K562 (cell line): ENCODE measurements around the gene MYMX. TPM values are rescaled to one million over a fixed set of nuclear protein-coding genes. Genes with fewer than 3 reads are reported as not detected.
A peak's percentile ranks its signal among the peaks of the same experiment; 100 is the strongest.

Experiments used
- CREBBP ChIP-seq: IDR thresholded peaks from one replicate; pipeline ENCODE4 v1.6.1; 2012; ENCODE audit warnings: low read depth, mild to moderate bottlenecking, control low read depth, inconsistent platforms, low read length
- EWSR1 ChIP-seq: fragments of 450-650 bp; IDR thresholded peaks from 2 replicates; pipeline ENCODE4 v1.6.1; 2018; ENCODE audit warnings: borderline replicate concordance, mild to moderate bottlenecking, low read depth, moderate library complexity; ENCODE audit not compliant: partially characterized antibody
- KHSRP ChIP-seq: fragments of 450-650 bp; IDR thresholded peaks from 2 replicates; pipeline ENCODE4 v1.6.1; 2017
- NEUROD1 ChIP-seq: fragments of 150-350 bp; IDR thresholded peaks from 2 replicates; pipeline ENCODE4 v1.6.1; 2014; ENCODE audit warnings: borderline replicate concordance, low read length, low read depth; ENCODE audit not compliant: partially characterized antibody
- PTTG1 ChIP-seq: fragments of 450-650 bp; IDR thresholded peaks from 2 replicates; pipeline ENCODE4 v1.6.1; 2016; ENCODE audit warnings: low read depth, mild to moderate bottlenecking, missing genetic modification characterization, missing compliant biosample characterization
- SMARCE1 ChIP-seq: fragments of 450-650 bp; IDR thresholded peaks from 2 replicates; pipeline ENCODE4 v1.7.1; 2016; ENCODE audit warnings: mild to moderate bottlenecking
- ZNF165 ChIP-seq: fragments of 250-450 bp; sonication (Bioruptor Pico); IDR thresholded peaks from 2 replicates; pipeline ENCODE4 v1.4.0; 2020; ENCODE audit warnings: borderline replicate concordance
- ZNF212 ChIP-seq: fragments of 450-650 bp; formaldehyde crosslinking; IDR thresholded peaks from 2 replicates; pipeline ENCODE4 v1.4.0; 2020; ENCODE audit warnings: mild to moderate bottlenecking
- ZNF57 ChIP-seq: fragments of 450-650 bp; formaldehyde crosslinking; IDR thresholded peaks from 2 replicates; pipeline ENCODE4 v1.4.0; 2020; ENCODE audit warnings: mild to moderate bottlenecking, moderate library complexity
- polyA plus RNA-seq, 8 experiments: library from polyadenylated mRNA; depleted of rRNA in 4 of 8; stranded (reverse) in 5 of 8; unstranded in 3 of 8; fragments of >200 nt; fragmentation: Nextera tagmentation in 2 of 8; fragmentation: Illumina TruSeq in 1 of 8; extraction: Ambion mirVana in 2 of 8; extraction: Trizol in 1 of 8; gene quantifications; 2 replicates each; pipeline versions ENCODE4 v1.2.1 to v1.2.3, GENCODE V29; 2011 to 2014; ENCODE audit warnings: inconsistent platforms in 1 of 8, missing spikeins in 1 of 8
- total RNA-seq, 7 experiments: library from RNA; depleted of rRNA in 6 of 7; stranded (reverse); fragments of >200 nt in 6 of 7; fragmentation: Illumina TruSeq in 2 of 7; extraction: Trizol in 2 of 7; gene quantifications; 2 replicates each; pipeline versions ENCODE4 v1.2.1 to v1.2.3, GENCODE V29; 2011 to 2021; ENCODE audit warnings: low replicate concordance in 1 of 7
- TF ChIP-seq, protein P1 (sequence below): fragments of 200-800 bp; sonication (Bioruptor generic); IDR thresholded peaks from 2 replicates; pipeline ENCODE4 v1.6.1; 2016; ENCODE audit warnings: missing genetic modification characterization, missing compliant biosample characterization
- TF ChIP-seq, protein P2 (sequence below): fragments of 450-650 bp; IDR thresholded peaks from 2 replicates; pipeline ENCODE4 v1.6.1; 2018; ENCODE audit not compliant: partially characterized antibody
- TF ChIP-seq, protein P3 (sequence below): IDR thresholded peaks from 2 replicates; pipeline ENCODE4 v1.6.1; 2012; ENCODE audit warnings: low read depth, low read length, improper control_type of control experiment, borderline replicate concordance
- TF ChIP-seq, protein P4 (sequence below): fragments of 250-450 bp; sonication (Bioruptor Pico); IDR thresholded peaks from 2 replicates; pipeline ENCODE4 v1.5.0; 2020; ENCODE audit warnings: mild to moderate bottlenecking, borderline replicate concordance

MYMX gene
- total and polyA plus RNA-seq, 9 of the 15 experiments (the other 6 are each of a cell fraction or from before 2014, with no cell fraction given), result 0.12 TPM; not detected in 8

DNA sequence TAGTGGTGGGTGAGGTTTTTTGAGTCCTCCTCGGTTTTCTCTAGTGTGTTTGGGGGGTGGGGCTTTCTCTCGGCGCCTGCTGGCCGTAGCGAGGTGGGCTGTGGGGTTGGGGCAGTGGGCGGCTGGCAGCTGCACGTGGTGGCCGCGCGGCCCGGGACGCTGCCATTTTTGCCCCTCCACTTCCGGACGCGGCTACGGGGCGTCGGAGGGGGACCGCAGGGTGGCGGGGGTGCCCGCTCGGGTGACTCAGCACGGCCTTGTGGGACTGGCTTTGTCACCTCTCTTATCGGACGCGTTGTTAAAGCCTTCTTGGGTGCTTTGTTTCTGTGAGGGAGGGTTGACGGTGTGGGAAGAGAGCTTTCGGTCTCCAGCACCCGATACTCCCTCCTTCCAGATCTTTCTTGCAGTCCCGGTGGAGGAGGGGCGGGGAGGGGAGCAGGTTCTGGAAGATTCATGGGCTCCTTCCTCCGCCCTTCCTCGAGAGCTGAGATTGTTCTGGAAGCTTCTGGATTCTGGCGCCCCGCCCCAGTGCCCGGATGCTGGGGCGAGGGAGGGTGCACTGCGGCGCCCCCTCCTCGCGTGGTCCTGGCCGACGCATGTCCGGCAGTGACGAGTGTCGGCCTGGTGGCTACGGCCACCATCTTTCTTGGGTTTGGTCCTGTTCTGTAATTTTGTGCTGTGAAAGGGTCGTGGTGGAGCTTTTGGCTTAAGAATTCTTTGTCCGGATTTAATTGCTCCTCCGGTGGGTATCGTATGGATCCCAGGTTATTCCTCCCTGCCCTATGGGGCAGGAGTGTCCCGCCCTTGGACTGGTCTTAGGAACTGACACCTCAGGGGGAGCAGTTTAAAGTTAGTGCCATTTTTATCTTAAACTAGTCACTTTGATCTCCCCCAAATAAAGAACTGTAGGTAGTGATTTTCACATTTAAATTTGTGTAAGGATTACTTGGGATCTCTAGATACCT is 30.9 kb downstream of the MYMX start (continued):
- TF ChIP-seq, protein P1, sequence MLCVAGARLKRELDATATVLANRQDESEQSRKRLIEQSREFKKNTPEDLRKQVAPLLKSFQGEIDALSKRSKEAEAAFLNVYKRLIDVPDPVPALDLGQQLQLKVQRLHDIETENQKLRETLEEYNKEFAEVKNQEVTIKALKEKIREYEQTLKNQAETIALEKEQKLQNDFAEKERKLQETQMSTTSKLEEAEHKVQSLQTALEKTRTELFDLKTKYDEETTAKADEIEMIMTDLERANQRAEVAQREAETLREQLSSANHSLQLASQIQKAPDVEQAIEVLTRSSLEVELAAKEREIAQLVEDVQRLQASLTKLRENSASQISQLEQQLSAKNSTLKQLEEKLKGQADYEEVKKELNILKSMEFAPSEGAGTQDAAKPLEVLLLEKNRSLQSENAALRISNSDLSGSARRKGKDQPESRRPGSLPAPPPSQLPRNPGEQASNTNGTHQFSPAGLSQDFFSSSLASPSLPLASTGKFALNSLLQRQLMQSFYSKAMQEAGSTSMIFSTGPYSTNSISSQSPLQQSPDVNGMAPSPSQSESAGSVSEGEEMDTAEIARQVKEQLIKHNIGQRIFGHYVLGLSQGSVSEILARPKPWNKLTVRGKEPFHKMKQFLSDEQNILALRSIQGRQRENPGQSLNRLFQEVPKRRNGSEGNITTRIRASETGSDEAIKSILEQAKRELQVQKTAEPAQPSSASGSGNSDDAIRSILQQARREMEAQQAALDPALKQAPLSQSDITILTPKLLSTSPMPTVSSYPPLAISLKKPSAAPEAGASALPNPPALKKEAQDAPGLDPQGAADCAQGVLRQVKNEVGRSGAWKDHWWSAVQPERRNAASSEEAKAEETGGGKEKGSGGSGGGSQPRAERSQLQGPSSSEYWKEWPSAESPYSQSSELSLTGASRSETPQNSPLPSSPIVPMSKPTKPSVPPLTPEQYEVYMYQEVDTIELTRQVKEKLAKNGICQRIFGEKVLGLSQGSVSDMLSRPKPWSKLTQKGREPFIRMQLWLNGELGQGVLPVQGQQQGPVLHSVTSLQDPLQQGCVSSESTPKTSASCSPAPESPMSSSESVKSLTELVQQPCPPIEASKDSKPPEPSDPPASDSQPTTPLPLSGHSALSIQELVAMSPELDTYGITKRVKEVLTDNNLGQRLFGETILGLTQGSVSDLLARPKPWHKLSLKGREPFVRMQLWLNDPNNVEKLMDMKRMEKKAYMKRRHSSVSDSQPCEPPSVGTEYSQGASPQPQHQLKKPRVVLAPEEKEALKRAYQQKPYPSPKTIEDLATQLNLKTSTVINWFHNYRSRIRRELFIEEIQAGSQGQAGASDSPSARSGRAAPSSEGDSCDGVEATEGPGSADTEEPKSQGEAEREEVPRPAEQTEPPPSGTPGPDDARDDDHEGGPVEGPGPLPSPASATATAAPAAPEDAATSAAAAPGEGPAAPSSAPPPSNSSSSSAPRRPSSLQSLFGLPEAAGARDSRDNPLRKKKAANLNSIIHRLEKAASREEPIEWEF (CRISPR knock-in tag), result peak; percentile 84; the same call in 1 of the 2 replicates
- no peak for TF ChIP-seq PTTG1
- TF ChIP-seq NEUROD1, result peak; percentile 55
- TF ChIP-seq ZNF212 (CRISPR knock-in tag), result no peak; the same call in 1 of the 2 replicates
- TF ChIP-seq, protein P2, sequence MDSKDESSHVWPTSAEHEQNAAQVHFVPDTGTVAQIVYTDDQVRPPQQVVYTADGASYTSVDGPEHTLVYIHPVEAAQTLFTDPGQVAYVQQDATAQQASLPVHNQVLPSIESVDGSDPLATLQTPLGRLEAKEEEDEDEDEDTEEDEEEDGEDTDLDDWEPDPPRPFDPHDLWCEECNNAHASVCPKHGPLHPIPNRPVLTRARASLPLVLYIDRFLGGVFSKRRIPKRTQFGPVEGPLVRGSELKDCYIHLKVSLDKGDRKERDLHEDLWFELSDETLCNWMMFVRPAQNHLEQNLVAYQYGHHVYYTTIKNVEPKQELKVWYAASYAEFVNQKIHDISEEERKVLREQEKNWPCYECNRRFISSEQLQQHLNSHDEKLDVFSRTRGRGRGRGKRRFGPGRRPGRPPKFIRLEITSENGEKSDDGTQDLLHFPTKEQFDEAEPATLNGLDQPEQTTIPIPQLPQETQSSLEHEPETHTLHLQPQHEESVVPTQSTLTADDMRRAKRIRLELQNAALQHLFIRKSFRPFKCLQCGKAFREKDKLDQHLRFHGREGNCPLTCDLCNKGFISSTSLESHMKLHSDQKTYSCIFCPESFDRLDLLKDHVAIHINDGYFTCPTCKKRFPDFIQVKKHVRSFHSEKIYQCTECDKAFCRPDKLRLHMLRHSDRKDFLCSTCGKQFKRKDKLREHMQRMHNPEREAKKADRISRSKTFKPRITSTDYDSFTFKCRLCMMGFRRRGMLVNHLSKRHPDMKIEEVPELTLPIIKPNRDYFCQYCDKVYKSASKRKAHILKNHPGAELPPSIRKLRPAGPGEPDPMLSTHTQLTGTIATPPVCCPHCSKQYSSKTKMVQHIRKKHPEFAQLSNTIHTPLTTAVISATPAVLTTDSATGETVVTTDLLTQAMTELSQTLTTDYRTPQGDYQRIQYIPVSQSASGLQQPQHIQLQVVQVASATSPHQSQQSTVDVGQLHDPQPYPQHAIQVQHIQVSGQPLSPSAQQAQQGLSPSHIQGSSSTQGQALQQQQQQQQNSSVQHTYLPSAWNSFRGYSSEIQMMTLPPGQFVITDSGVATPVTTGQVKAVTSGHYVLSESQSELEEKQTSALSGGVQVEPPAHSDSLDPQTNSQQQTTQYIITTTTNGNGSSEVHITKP, result peak; percentile 93
- TF ChIP-seq, protein P3, sequence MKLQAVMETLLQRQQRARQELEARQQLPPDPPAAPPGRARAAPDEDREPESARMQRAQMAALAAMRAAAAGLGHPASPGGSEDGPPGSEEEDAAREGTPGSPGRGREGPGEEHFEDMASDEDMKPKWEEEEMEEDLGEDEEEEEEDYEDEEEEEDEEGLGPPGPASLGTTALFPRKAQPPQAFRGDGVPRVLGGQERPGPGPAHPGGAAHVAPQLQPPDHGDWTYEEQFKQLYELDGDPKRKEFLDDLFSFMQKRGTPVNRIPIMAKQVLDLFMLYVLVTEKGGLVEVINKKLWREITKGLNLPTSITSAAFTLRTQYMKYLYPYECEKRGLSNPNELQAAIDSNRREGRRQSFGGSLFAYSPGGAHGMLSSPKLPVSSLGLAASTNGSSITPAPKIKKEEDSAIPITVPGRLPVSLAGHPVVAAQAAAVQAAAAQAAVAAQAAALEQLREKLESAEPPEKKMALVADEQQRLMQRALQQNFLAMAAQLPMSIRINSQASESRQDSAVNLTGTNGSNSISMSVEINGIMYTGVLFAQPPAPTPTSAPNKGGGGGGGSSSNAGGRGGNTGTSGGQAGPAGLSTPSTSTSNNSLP, result no peak
- TF ChIP-seq, protein P4, sequence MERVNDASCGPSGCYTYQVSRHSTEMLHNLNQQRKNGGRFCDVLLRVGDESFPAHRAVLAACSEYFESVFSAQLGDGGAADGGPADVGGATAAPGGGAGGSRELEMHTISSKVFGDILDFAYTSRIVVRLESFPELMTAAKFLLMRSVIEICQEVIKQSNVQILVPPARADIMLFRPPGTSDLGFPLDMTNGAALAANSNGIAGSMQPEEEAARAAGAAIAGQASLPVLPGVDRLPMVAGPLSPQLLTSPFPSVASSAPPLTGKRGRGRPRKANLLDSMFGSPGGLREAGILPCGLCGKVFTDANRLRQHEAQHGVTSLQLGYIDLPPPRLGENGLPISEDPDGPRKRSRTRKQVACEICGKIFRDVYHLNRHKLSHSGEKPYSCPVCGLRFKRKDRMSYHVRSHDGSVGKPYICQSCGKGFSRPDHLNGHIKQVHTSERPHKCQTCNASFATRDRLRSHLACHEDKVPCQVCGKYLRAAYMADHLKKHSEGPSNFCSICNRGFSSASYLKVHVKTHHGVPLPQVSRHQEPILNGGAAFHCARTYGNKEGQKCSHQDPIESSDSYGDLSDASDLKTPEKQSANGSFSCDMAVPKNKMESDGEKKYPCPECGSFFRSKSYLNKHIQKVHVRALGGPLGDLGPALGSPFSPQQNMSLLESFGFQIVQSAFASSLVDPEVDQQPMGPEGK, result no peak; the same call in 1 of the 2 replicates
- no peak for TF ChIP-seq KHSRP
- TF ChIP-seq SMARCE1, result peak; percentile 70
- TF ChIP-seq ZNF57 (CRISPR knock-in tag), result no peak
- TF ChIP-seq EWSR1, result no peak
- TF ChIP-seq CREBBP, result no peak
- TF ChIP-seq ZNF165 (CRISPR knock-in tag), result no peak
